ENCODE data around the gene KIAA1217.
A peak's percentile ranks its signal among the peaks of the same experiment; 100 is the strongest.

KIAA1217 gene

GRCh38 chr10:24207781-24208611, 942 bp upstream of the KIAA1217 start:
- DNase-seq, result peak; percentile 71

DNA sequence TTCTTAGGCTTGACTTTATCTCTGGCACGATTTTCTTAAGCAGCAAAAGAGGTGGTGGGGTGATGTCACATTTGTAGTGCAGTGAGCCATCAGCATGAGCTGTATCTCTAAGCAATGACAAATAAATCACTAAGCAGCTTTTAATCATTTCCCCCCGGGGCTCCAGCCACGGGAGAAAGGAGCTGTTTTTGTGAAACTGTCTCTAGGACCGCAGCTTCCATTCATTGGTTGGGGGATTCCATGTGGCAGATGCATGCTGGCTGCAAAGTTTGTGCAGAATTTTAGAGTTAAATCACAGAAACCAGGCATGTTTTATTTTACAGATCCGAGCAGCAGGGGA, 464 bp downstream of the KIAA1217 start:
- DNase-seq, result no peak

- DNase-seq, result no peak
These were observed 1.1 kb downstream of the KIAA1217 start for GRCh38 chr10:24209946-24210491.

GRCh38 chr10:24210501-24210900, 1.6 kb downstream of the KIAA1217 start:
- DNase-seq, result no peak

GRCh38 chr10:24213266-24213665, 4.3 kb downstream of the KIAA1217 start:
- no peak for DNase-seq

GRCh38 chr10:24213881-24214280, 4.9 kb downstream of the KIAA1217 start:
- DNase-seq, result no peak

DNA sequence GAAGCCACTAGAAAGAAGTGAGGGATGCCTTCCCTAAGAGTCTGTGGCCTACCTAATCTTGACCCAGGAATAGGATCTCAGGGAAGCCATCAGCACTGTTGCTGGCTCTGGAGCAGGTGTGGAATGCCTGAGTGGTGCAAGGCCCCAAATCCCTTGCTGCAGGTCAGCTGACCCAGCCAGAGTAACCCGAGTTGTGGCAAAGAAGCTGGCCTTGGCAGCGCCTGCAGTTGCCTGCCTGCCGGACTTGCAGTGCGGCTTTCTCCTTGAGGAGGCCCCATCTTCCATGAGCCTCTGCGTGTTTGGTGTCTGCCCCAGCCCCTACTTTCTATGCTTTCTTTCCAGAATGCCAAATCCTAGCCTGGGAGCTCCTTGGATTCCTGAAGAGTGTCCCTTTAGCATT, 5.8 kb downstream of the KIAA1217 start:
- DNase-seq, result no peak

GRCh38 chr10:24215196-24215595, 6.3 kb downstream of the KIAA1217 start:
- no peak for DNase-seq

- DNase-seq, result peak; percentile 13
These were observed 6.7 kb downstream of the KIAA1217 start for GRCh38 chr10:24215603-24216002.

GRCh38 chr10:24219963-24220362, 11.0 kb downstream of the KIAA1217 start:
- DNase-seq, result no peak

DNA sequence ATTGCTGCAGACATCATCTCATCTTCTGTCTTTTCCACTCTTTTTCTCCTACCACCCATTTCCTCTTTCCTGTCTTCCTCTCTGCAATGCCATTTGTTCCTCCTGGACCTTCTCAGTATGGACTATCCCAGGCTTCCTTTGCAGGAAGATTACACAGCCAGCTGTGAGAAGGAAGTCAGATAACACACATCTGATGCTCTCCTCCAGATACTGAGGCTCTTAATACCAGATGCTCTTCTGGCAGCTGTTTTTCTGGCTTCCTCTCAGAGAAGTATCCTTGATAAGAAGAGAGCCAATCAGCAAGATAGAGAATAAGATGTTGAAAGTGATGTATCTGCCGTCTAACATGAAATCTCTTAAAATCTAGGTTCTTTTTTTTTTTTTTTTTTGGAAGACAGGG, 14.4 kb downstream of the KIAA1217 start:
- no peak for DNase-seq

GRCh38 chr10:24223953-24224352, 15.0 kb downstream of the KIAA1217 start:
- no peak for DNase-seq

DNA sequence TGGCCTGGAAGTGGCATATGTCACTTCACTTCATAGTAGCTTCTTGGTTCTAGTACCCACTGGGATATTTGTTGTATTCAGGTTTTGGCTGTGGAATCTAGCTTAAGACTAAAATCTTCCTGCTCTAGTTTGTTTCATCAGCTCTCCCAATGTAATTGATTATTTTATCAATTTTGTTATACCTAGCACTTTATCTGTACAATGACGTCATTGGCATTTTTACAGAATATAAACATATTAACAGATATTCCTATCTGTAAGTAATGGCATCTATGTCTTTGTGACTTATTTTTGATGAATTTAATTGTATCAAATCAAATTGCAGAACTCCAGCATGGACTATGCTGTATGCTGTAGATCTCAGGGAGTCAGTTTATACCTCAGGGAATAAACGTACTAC, 19.7 kb downstream of the KIAA1217 start:
- no peak for DNase-seq

GRCh38 chr10:24229909-24230308, 21.0 kb downstream of the KIAA1217 start:
- no peak for DNase-seq

DNA sequence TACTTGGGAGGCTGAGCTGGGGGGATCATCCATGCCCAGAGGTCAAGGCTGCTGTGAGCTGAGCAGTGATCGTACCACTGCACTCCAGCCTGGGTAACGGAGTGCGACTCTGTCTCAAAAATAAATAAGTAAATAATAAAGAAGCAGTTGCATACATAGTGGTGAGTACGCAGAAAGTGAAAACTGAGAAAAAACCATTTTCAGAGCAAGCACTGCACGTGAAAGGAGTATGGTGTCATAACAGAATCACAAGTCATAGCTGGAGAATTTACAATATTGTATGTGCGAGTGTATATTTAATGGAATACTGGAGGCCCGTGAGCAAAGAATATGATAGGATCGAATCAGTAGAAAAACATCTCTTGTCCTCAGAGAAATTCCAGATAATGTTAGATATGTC, 22.3 kb downstream of the KIAA1217 start:
- DNase-seq, result no peak

DNA sequence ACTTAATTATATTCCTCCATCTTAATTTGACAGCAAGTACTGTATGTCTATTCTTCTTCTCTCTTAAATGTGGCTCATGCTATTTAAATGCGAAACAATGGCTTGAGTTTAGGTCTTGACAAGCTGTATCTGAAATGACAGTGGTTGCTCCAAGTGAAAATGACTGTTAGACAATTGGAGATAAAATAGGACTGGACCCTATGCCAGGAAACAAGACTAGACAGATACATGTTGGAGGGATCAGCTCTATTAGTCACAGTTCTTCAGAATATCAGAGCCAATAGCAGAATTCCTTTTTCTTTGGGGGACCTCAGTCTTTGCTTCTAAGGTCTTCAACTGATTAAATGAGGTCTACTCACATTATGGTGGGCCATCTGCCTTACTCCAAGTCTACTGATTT, 25.8 kb downstream of the KIAA1217 start:
- DNase-seq, result no peak

DNA sequence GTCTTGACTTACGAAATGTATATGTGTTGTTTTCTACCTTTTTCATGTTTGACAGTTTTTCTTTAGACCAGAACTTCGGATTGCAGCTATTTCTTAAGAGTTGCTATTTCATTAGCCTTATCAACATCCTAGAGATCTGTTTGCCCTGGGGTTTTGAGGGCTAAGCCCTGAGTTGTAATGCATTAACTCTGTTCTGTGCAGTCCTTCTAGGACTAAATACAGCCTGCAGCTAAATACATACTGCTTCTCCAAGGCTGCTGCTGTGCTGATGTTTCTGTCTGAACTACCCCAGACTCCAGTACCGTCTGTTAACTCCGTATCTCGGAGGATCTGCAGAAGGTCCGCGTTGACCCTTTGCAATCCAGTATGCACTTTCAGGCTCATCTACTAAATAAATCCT, 26.5 kb downstream of the KIAA1217 start:
- DNase-seq, result no peak

DNA sequence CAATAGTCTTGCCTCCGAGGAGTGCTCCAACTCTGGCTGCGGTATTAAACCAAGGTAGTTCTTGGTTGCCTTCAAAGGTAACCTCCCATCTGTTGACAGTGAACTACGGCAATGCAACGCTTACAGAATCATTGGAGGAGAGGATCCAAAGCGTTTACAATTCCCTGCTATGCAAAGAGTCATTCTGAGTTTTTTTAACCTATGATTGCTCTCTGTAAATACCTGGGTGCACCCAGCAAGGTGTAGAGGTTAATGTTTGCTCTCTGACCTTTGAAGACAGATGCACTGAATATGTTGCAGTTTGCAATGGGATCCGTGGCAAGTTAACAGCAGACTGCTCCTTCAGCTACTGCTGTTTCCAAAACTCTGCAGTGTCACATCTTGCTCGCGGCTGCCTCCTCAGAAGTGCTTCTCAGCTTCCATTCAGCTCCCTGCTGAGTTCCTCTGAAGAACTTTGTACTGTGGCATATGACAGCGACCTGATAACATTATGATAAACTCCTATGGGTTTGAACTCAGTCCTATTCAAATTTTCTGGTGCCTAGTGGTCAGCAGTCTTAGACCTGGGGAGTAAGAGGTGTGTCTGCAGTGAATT, 29.0 kb downstream of the KIAA1217 start:
- DNase-seq, result no peak

DNA sequence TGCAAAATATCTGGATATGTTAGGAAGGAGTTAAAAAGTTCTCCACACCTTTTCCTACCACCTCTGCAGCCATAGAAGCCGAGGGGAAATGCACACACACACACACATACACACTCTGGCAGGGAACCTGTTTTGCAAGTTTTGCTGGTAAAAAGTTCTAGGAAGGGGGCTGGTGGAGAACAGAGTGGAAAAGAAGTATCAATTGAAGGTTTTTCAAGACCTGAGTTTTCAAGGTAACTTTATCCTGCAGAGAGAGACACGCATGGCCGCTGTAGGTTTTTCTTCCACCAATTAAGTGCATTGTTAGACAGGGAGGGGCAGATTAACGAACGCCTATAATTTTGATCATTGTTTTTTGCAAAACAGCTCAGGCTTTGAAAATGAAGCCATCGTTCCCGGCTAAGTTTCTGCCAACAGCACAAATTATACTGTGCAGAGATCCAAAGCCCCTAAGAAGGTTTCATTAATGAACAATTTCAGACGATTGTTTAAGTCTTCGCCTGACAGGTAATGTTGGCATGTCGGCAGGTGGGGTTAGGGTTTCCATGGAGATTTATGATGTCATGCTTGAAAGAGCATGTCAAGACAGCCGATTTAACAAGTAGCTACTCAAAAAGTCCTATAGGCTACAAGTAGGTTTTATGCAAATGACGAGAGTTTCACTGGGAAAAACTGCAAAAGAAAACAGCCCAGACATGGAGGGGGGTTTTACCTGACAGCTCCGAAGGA, 29.7 kb downstream of the KIAA1217 start:
- peak; percentile 25 for DNase-seq

- no peak for DNase-seq
These were observed 30.5 kb downstream of the KIAA1217 start for GRCh38 chr10:24239289-24240040.

- DNase-seq, result no peak
These were observed 31.3 kb downstream of the KIAA1217 start for GRCh38 chr10:24240041-24240751.

DNA sequence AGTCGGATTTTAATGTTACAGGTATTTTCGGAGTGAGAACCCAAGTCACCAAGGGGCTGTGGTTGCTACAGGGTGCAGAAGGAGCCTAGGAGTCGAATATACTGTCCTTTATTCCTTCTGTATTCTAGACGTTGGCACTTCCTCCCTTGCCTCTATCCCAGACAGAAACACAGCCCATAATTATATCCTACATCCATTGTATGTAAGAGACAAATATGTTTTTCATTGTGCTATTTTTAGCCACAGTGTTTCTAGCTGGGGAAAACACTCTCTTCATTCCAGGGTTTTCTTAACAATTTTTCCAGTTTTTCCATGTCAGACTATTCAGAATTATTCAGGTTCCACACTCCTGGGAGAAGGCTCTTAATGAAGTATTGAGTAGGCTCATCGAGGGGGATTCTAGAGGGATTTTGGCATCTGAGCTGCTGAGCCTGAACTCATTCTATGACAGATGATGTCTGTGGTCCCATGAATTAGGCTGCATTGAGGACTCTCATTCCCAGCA, 32.6 kb downstream of the KIAA1217 start:
- DNase-seq, result no peak
